RWPE2 (cell line): ENCODE results near the gene PDE2A.

Source experiments
- ATAC-seq: fragments of 200-7000 bp; cut with Tn5 transposase; 3 replicates; pipeline ENCODE4 v1.9.1; 2021; ENCODE audit warnings: low read depth
- DNase-seq: peaks from one replicate; pipeline ENCODE4 v3.0.0-alpha.2; 2020; ENCODE audit warnings: low spot score
- H3K27ac ChIP-seq: fragments of 450-650 bp; 2 replicates; pipeline ENCODE4 v1.5.1; 2017; ENCODE audit warnings: mild to moderate bottlenecking; ENCODE audit not compliant: poor library complexity, severe bottlenecking
- H3K27me3 ChIP-seq: fragments of 250-450 bp; sonication (Bioruptor Pico); 2 replicates; pipeline ENCODE4 v1.5.1; 2021; ENCODE audit warnings: mild to moderate bottlenecking, moderate library complexity; ENCODE audit not compliant: insufficient read depth, poor library complexity, severe bottlenecking
- H3K36me3 ChIP-seq: fragments of 250-450 bp; sonication (Bioruptor Pico); 2 replicates; pipeline ENCODE4 v1.5.1; 2020; ENCODE audit warnings: low read depth, mild to moderate bottlenecking, moderate library complexity
- H3K4me1 ChIP-seq: fragments of 250-450 bp; sonication (Bioruptor Pico); 2 replicates; pipeline ENCODE4 v1.5.1; 2021; ENCODE audit warnings: mild to moderate bottlenecking, moderate library complexity; ENCODE audit not compliant: insufficient read depth, poor library complexity, severe bottlenecking
- H3K4me3 ChIP-seq: fragments of 250-450 bp; sonication (Bioruptor Pico); 2 replicates; pipeline ENCODE4 v1.5.1; 2021; ENCODE audit warnings: mild to moderate bottlenecking, moderate library complexity; ENCODE audit not compliant: severe bottlenecking
- H3K9me3 ChIP-seq: fragments of 250-450 bp; sonication (Bioruptor Pico); 2 replicates; pipeline ENCODE4 v1.5.1; 2021; ENCODE audit warnings: mild to moderate bottlenecking, moderate library complexity; ENCODE audit not compliant: severe bottlenecking
- CTCF ChIP-seq: fragments of 450-650 bp; IDR thresholded peaks from one replicate; pipeline ENCODE4 v1.5.1; 2017; ENCODE audit warnings: mild to moderate bottlenecking, moderate library complexity; ENCODE audit not compliant: poor library complexity, severe bottlenecking

The PDE2A gene

GRCh38 chr11:72678524-72678923 lies 4.3 kb upstream of the PDE2A start:
- no peak for TF ChIP-seq CTCF
- Histone ChIP-seq H3K27ac (no peak overlapping the region), H3K4me3 (no peak overlapping the region), H3K27me3 (peaks cover 57% of the 10 kb centered on the region), H3K4me1 (no peaks in the 10 kb centered on the region), H3K36me3 (no peaks in the 10 kb centered on the region), H3K9me3 (no peaks in the 10 kb centered on the region)
- DNase-seq (no peak), ATAC-seq (no peak)

- no peaks in the 10 kb centered on the region for H3K9me3 ChIP-seq
- DNase-seq (no peak), ATAC-seq (peak; percentile 61)
- H3K4me1 ChIP-seq, result no peaks in the 10 kb centered on the region
- peaks cover 65% of the 10 kb centered on the region for H3K27me3 ChIP-seq
- no peak overlapping the region for H3K27ac ChIP-seq
- no peak overlapping the region for H3K4me3 ChIP-seq
- TF ChIP-seq CTCF, result no peak
- no peaks in the 10 kb centered on the region for H3K36me3 ChIP-seq
Measured at GRCh38 chr11:72676861-72677341, 2.7 kb upstream of the PDE2A start.

GRCh38 chr11:72675221-72675620 lies 999 bp upstream of the PDE2A start:
- Histone ChIP-seq H3K4me3 (no peak overlapping the region), H3K4me1 (no peaks in the 10 kb centered on the region), H3K9me3 (no peaks in the 10 kb centered on the region), H3K27me3 (peaks cover 65% of the 10 kb centered on the region), H3K36me3 (no peaks in the 10 kb centered on the region), H3K27ac (no peak overlapping the region)
- ATAC-seq (no peak), DNase-seq (no peak)
- no peak for TF ChIP-seq CTCF

GRCh38 chr11:72673284-72673942 lies 809 bp downstream of the PDE2A start:
- Histone ChIP-seq H3K36me3 (no peaks in the 10 kb centered on the region), H3K27me3 (peaks cover 52% of the 10 kb centered on the region), H3K27ac (no peak overlapping the region), H3K9me3 (no peaks in the 10 kb centered on the region), H3K4me3 (no peak overlapping the region), H3K4me1 (no peaks in the 10 kb centered on the region)
- DNase-seq (no peak), ATAC-seq (no peak)
- TF ChIP-seq CTCF, result no peak

GRCh38 chr11:72672597-72673238 lies 1.5 kb downstream of the PDE2A start:
- H3K27me3 ChIP-seq, result peaks cover 47% of the 10 kb centered on the region
- no peaks in the 10 kb centered on the region for H3K9me3 ChIP-seq
- no peak overlapping the region for H3K27ac ChIP-seq
- no peaks in the 10 kb centered on the region for H3K4me1 ChIP-seq
- no peaks in the 10 kb centered on the region for H3K36me3 ChIP-seq
- TF ChIP-seq CTCF, result no peak
- ATAC-seq, result no peak
- no peak for DNase-seq
- H3K4me3 ChIP-seq, result no peak overlapping the region
